RWPE2 (cell line): ENCODE results near the gene SLC38A4.

Experiments used
- ATAC-seq: fragments of 200-7000 bp; cut with Tn5 transposase; 3 replicates; pipeline ENCODE4 v1.9.1; 2021; ENCODE audit warnings: low read depth
- DNase-seq: peaks from one replicate; pipeline ENCODE4 v3.0.0-alpha.2; 2020; ENCODE audit warnings: low spot score
- H3K27ac ChIP-seq: fragments of 450-650 bp; 2 replicates; pipeline ENCODE4 v1.5.1; 2017; ENCODE audit warnings: mild to moderate bottlenecking; ENCODE audit not compliant: poor library complexity, severe bottlenecking
- H3K27me3 ChIP-seq: fragments of 250-450 bp; sonication (Bioruptor Pico); 2 replicates; pipeline ENCODE4 v1.5.1; 2021; ENCODE audit warnings: mild to moderate bottlenecking, moderate library complexity; ENCODE audit not compliant: insufficient read depth, poor library complexity, severe bottlenecking
- H3K36me3 ChIP-seq: fragments of 250-450 bp; sonication (Bioruptor Pico); 2 replicates; pipeline ENCODE4 v1.5.1; 2020; ENCODE audit warnings: low read depth, mild to moderate bottlenecking, moderate library complexity
- H3K4me1 ChIP-seq: fragments of 250-450 bp; sonication (Bioruptor Pico); 2 replicates; pipeline ENCODE4 v1.5.1; 2021; ENCODE audit warnings: mild to moderate bottlenecking, moderate library complexity; ENCODE audit not compliant: insufficient read depth, poor library complexity, severe bottlenecking
- H3K4me3 ChIP-seq: fragments of 250-450 bp; sonication (Bioruptor Pico); 2 replicates; pipeline ENCODE4 v1.5.1; 2021; ENCODE audit warnings: mild to moderate bottlenecking, moderate library complexity; ENCODE audit not compliant: severe bottlenecking
- H3K9me3 ChIP-seq: fragments of 250-450 bp; sonication (Bioruptor Pico); 2 replicates; pipeline ENCODE4 v1.5.1; 2021; ENCODE audit warnings: mild to moderate bottlenecking, moderate library complexity; ENCODE audit not compliant: severe bottlenecking
- CTCF ChIP-seq: fragments of 450-650 bp; IDR thresholded peaks from one replicate; pipeline ENCODE4 v1.5.1; 2017; ENCODE audit warnings: mild to moderate bottlenecking, moderate library complexity; ENCODE audit not compliant: poor library complexity, severe bottlenecking

Gene SLC38A4

GRCh38 chr12:46825591-46826414, at the start of gene SLC38A4:
TSS of gene SLC38A4 (minus strand) at chr12:46825997. CDS start at chr12:46793071, 32,926 bp downstream.
- Histone ChIP-seq H3K9me3 (no peaks in the 10 kb centered on the region), H3K27ac (no peak within 1 kb of the TSS), H3K36me3 (no peaks in the 10 kb centered on the region), H3K4me3 (peak within 1 kb of the TSS; percentile 14), H3K27me3 (peaks cover under 1% of the 10 kb centered on the region), H3K4me1 (no peaks in the 10 kb centered on the region)
- no peak for TF ChIP-seq CTCF
- ATAC-seq (peak; percentile 68; the same call in 2 of the 3 replicates), DNase-seq (no peak)

- DNase-seq (no peak), ATAC-seq (no peak)
- no peak for TF ChIP-seq CTCF
- Histone ChIP-seq H3K4me1 (no peaks in the 10 kb centered on the region), H3K27ac (no peak overlapping the region), H3K36me3 (no peaks in the 10 kb centered on the region), H3K9me3 (peaks cover 6% of the 10 kb centered on the region), H3K27me3 (no peaks in the 10 kb centered on the region), H3K4me3 (no peak overlapping the region)
These were observed 49.3 kb upstream of the SLC38A4 start for GRCh38 chr12:46875095-46875494.

GRCh38 chr12:46874642-46875041, 48.8 kb upstream of the SLC38A4 start:
- no peak for TF ChIP-seq CTCF
- DNase-seq = no peak
- no peak overlapping the region for H3K4me3 ChIP-seq
- H3K9me3 ChIP-seq = peaks cover 6% of the 10 kb centered on the region
- H3K4me1 ChIP-seq = no peaks in the 10 kb centered on the region
- ATAC-seq = no peak
- no peaks in the 10 kb centered on the region for H3K36me3 ChIP-seq
- no peaks in the 10 kb centered on the region for H3K27me3 ChIP-seq
- H3K27ac ChIP-seq = no peak overlapping the region

GRCh38 chr12:46872135-46872534, 46.3 kb upstream of the SLC38A4 start:
- TF ChIP-seq CTCF = no peak
- no peak overlapping the region for H3K4me3 ChIP-seq
- H3K36me3 ChIP-seq = no peaks in the 10 kb centered on the region
- ATAC-seq = no peak
- no peak for DNase-seq
- H3K4me1 ChIP-seq = no peaks in the 10 kb centered on the region
- H3K9me3 ChIP-seq = peaks cover 6% of the 10 kb centered on the region
- H3K27me3 ChIP-seq = no peaks in the 10 kb centered on the region
- no peak overlapping the region for H3K27ac ChIP-seq

- peaks cover 3% of the 10 kb centered on the region for H3K9me3 ChIP-seq
These were observed 39.5 kb upstream of the SLC38A4 start for GRCh38 chr12:46865311-46865710.

More at GRCh38 chr12:46865311-46865710, 39.5 kb upstream of the SLC38A4 start:
- no peak for TF ChIP-seq CTCF
- H3K4me1 ChIP-seq = no peaks in the 10 kb centered on the region
- H3K36me3 ChIP-seq = no peaks in the 10 kb centered on the region
- ATAC-seq (no peak), DNase-seq (no peak)
- no peaks in the 10 kb centered on the region for H3K27me3 ChIP-seq
- H3K4me3 ChIP-seq = no peak overlapping the region
- H3K27ac ChIP-seq = no peak overlapping the region
